Duodenal mucosa (tissue), 2 donors: ENCODE data around the gene ATL3.
"Not testable (repeated sequence)": the region's sequence is repeated elsewhere in the genome, so short reads cannot be mapped to it uniquely, and the experiment has no call there.

ENCODE experiments used
- H3K27ac ChIP-seq: one replicate; pipeline ENCODE4 v1.7.0; 2013; ENCODE audit warnings: low read depth, low read length
- H3K27me3 ChIP-seq, 2 donors: one replicate each; pipeline ENCODE4 v1.7.0; 2013; ENCODE audit warnings: low read length in 2 of 2, control low read depth in 1 of 2; ENCODE audit not compliant: insufficient read depth in 2 of 2, control insufficient read depth in 1 of 2
- H3K36me3 ChIP-seq, 2 donors: one replicate each; pipeline ENCODE4 v1.7.0; 2013; ENCODE audit warnings: low read length in 2 of 2, control low read depth in 1 of 2; ENCODE audit not compliant: insufficient read depth in 2 of 2, control insufficient read depth in 1 of 2
- H3K4me1 ChIP-seq, 2 donors: one replicate each; pipeline ENCODE4 v1.7.0; 2013; ENCODE audit warnings: low read length in 2 of 2, control low read depth in 1 of 2; ENCODE audit not compliant: insufficient read depth in 2 of 2, control insufficient read depth in 1 of 2
- H3K4me3 ChIP-seq, 2 donors: one replicate each; pipeline ENCODE4 v1.7.0; 2013; ENCODE audit warnings: low read length in 2 of 2, low read depth in 1 of 2
- H3K9ac ChIP-seq, 2 donors: one replicate each; pipeline ENCODE4 v1.7.0; 2013; ENCODE audit warnings: low read length in 2 of 2, low read depth in 1 of 2
- H3K9me3 ChIP-seq, 2 donors: one replicate each; pipeline ENCODE4 v1.7.0; 2013; ENCODE audit warnings: low read length in 2 of 2, control low read depth in 1 of 2; ENCODE audit not compliant: control insufficient read depth in 1 of 2

The ATL3 gene

DNA sequence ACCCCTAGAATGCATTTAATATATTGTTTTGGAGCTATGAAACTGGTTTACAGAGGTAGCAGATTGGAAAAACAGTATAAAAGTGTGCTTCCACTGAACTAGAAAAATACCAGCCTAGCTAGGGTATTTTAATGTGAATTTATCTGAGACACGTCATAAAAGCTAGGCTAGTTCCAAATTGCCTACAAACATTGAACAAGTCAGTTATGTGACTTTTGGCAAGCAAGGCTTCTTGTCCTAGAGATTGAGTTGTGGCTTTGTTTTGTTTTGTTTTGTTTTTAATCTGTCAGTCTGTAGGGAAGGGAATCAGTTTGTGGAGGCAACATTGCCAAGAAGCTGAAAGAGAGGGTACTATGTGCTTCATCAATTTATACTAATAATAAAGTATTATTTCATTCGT, 34.4 kb upstream of the ATL3 start:
- no peaks in the 10 kb centered on the region for H3K4me1 ChIP-seq
- H3K4me3 ChIP-seq: no peak overlapping the region

DNA sequence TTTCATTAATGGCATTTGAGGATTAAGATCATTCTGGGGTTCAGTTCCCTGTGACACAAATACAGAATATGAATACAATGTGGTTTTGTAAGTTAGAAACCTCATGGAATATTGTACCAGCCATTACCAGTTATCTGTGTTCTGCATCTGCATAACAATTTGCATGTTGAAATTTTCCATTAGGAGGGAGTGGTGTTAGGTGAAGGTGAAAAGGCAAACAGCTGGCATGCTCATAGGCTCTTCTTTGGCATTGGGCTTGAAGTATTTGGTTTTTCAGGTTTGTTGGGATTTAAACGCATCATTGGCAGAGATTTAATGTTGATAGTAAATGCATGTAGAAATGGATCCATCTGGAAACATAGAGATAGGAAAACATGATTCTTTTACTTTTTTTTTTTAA, 28.7 kb upstream of the ATL3 start:
- Histone ChIP-seq H3K4me1 (peaks cover 6 to 10% of the 10 kb centered on the region in 2 donors), H3K27ac (no peak overlapping the region), H3K9ac (no peak overlapping the region), H3K4me3 (no peak overlapping the region), H3K36me3 (no peaks in the 10 kb centered on the region), H3K27me3 (no peaks in the 10 kb centered on the region), H3K9me3 (no peaks in the 10 kb centered on the region)

More for the DNA sequence above, 34.4 kb upstream of the ATL3 start:
- H3K9ac ChIP-seq: no peak overlapping the region
- H3K27ac ChIP-seq: no peak overlapping the region
- H3K27me3 ChIP-seq: no peaks in the 10 kb centered on the region
- no peaks in the 10 kb centered on the region for H3K36me3 ChIP-seq
- no peaks in the 10 kb centered on the region for H3K9me3 ChIP-seq

- Histone ChIP-seq H3K27ac (no peak overlapping the region), H3K4me1 (peaks cover 6 to 10% of the 10 kb centered on the region in 2 donors), H3K27me3 (no peaks in the 10 kb centered on the region), H3K9ac (no peak overlapping the region), H3K9me3 (no peaks in the 10 kb centered on the region), H3K4me3 (no peak overlapping the region), H3K36me3 (no peaks in the 10 kb centered on the region)
These were observed 28.0 kb upstream of the ATL3 start for GRCh38 chr11:63698976-63699733.

- peaks cover under 1 to 6% of the 10 kb centered on the region in 2 donors for H3K4me1 ChIP-seq
- H3K27me3 ChIP-seq: no peaks in the 10 kb centered on the region
- no peaks in the 10 kb centered on the region for H3K36me3 ChIP-seq
- H3K4me3 ChIP-seq: no peak overlapping the region
- no peak overlapping the region for H3K27ac ChIP-seq
- no peak overlapping the region for H3K9ac ChIP-seq
- H3K9me3 ChIP-seq: no peaks in the 10 kb centered on the region
These were observed 23.4 kb upstream of the ATL3 start for GRCh38 chr11:63694596-63694995.

GRCh38 chr11:63687845-63688244, 16.7 kb upstream of the ATL3 start:
- Histone ChIP-seq H3K27ac (no peak overlapping the region), H3K4me1 (peaks cover 7 to 8% of the 10 kb centered on the region in 2 donors)

DNA sequence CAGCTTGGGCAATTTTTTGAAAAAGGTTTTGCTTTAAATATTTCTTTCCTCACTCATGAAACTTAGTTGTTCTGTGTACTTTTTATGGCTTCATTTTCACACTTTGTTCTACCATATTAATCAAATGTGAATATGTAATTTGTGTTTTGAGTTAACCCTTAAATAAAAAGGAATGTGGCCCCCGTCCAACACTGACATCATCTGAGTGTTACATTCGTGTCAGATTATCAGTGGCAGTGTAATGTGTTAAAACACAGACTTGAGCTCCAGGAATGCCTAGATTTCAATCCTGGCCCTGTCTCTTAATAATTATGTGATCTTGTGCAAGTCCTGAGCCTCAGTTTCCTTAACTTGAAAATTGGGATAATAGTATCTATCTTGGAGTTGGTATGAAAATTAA, 15.8 kb upstream of the ATL3 start:
- Histone ChIP-seq H3K36me3 (no peaks in the 10 kb centered on the region), H3K27me3 (no peaks in the 10 kb centered on the region), H3K9ac (no peak overlapping the region), H3K4me3 (no peak overlapping the region), H3K4me1 (peaks cover 12 to 14% of the 10 kb centered on the region in 2 donors), H3K27ac (no peak overlapping the region), H3K9me3 (no peaks in the 10 kb centered on the region)

More at GRCh38 chr11:63687845-63688244, 16.7 kb upstream of the ATL3 start:
- Histone ChIP-seq H3K9ac (no peak overlapping the region), H3K9me3 (no peaks in the 10 kb centered on the region), H3K27me3 (no peaks in the 10 kb centered on the region), H3K36me3 (no peaks in the 10 kb centered on the region), H3K4me3 (no peak overlapping the region)

GRCh38 chr11:63685158-63685721, 14.1 kb upstream of the ATL3 start:
- H3K27ac ChIP-seq, H3K27me3 ChIP-seq, H3K9ac ChIP-seq, H3K4me3 ChIP-seq, H3K36me3 ChIP-seq, H3K9me3 ChIP-seq: not testable (repeated sequence)
- H3K4me1 ChIP-seq: peaks cover 17 to 20% of the 10 kb centered on the region in 2 donors

DNA sequence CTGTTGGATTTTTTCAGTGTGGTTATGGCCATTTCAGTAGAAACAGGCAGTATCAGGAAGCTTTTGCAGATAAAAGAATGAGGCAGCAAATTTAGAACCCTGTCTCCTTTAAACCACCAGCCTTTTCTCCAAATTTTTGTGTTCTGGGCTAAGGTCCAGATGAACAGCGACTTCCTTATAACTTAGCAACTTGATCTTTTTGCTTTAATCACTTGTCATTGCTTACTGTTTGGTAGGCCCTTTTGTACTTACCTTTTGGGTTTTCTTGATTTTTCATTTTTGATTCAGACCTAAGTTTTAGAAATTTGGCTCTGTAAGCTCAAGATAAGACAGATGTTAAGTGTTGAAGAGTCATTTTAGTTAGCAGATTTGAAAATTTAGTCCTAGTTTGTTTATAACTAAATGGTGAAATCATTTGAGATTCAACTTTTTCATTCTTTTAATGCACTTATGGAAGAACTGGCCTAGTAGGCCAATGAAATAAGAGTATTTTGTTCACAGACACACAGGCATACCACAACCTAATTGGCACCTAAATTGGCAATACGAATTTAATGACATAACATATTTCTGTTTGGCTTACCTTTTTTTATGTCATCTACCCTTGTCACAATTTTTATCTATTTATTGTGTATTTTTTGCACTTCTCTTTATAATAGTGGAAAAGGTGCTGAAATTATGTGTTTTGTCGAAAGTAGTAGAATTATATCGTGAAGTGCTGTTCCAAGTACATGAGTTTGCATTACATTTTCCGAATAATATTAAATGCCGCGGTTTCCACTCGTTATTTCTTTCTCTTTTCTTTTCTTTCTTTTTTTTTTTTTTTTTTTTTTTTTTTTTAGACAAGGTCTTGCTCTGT, 12.2 kb upstream of the ATL3 start:
- Histone ChIP-seq H3K27ac (no peak overlapping the region), H3K27me3 (no peaks in the 10 kb centered on the region), H3K4me3 (peak overlapping the region in 1 of 2 donors; percentile 92)

GRCh38 chr11:63682066-63683021, 11.2 kb upstream of the ATL3 start:
- no peak overlapping the region for H3K27ac ChIP-seq
- peak overlapping the region; percentile 68 to 94 for H3K9ac ChIP-seq
- peak overlapping the region; percentile 92 for H3K4me3 ChIP-seq
- peaks cover 17 to 20% of the 10 kb centered on the region in 2 donors for H3K4me1 ChIP-seq
- H3K9me3 ChIP-seq: no peaks in the 10 kb centered on the region
- H3K36me3 ChIP-seq: no peaks in the 10 kb centered on the region
- H3K27me3 ChIP-seq: no peaks in the 10 kb centered on the region

More for the DNA sequence above, 12.2 kb upstream of the ATL3 start:
- H3K36me3 ChIP-seq: no peaks in the 10 kb centered on the region
- peak overlapping the region; percentile 26 to 68 for H3K9ac ChIP-seq
- H3K4me1 ChIP-seq: peaks cover 17 to 20% of the 10 kb centered on the region in 2 donors
- no peaks in the 10 kb centered on the region for H3K9me3 ChIP-seq
